Stimulated activated CD4-positive, alpha-beta T cell treated with anti-CD3 and anti-CD28 coated beads, Interleukin-1b, Interleukin-23, amount 100 ng/mL, for 4 hours (primary cell): ENCODE measurements around the gene PPP1R12C.
"Not testable (repeated sequence)": the region's sequence is repeated elsewhere in the genome, so short reads cannot be mapped to it uniquely, and the experiment has no call there.

ENCODE experiments used
- DNase-seq, 2 donors: peaks; one replicate each; pipeline ENCODE4 v3.0.0-alpha.2; 2020; ENCODE audit warnings: low read depth in 2 of 2

PPP1R12C gene

DNA sequence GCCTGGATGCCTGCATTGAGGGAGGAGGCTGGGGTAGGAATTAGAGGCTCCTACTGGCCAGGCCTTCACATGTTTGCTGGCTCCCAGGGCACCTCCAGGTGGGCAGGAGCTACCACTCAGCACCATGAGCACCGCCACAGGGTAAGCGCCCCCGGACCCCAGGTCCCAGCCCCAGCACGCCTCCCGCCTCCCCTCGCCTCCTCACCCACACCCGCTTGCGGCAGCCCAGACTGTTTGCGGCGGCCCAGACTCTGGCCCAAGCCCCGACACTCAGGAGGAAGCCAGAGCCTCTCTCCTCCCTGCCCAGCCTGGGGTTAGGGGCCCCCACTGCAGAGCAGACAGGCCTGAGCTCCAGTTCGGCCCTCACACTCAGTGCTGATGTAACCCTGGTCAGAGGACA lies 41.1 kb downstream of the PPP1R12C start:
- DNase-seq, result no peak

DNA sequence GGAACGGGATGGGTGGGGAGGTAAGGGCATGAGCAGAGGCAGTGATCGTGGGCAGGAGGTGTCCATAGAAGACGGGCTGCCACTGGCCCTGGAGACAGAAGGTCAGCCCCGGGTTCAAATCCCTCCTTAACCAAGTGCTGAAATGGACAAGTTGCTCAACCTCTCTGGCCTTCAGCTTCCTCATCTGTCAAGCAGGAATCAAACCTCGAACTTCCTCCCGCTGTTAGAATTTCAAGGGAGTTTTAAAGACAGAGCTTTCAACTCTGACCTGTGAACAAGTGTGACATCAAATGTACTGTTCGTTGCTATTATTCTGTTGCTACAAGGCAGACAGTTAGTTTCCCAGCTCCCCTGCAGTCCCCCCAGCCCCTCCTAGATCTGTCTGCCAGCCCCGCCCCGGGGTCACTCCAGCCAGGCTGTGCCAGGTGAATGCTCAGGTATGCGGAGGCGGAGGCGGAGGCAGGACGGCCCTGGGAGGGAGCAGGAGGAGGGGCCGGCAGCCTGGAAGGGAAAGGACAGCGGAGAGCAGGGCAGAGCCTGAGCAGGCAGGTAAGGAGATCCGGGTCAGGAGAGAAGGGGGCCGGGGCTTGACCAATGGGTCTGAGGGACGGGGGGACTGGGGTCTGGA lies 42.0 kb downstream of the PPP1R12C start, which contains the start of gene EPS8L1:
Gene EPS8L1 (plus strand): TSS at position 499 of the 628 bp plus-strand sequence. CDS start 576 bp downstream, outside the sequence.
- DNase-seq, result no peak

DNA sequence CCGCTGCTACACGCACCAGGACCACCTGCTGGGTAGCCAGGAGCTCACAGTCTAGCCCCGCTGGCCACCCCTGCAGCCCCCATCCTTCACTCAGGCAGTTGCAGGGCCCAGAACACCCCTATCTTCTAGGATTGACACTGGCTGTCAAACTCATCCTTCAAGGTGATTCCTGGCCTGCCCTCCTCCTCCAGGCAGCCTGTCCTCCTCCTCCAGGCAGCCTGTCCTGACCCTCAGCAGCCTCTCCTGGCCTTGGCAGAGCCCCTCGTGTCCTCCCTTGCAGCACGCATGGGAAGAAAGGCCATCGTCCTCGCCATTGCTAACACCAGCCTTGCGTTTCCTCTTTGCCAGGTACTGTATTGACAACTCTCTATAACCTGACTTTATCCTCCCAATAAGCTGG lies 45.5 kb downstream of the PPP1R12C start:
- no peak for DNase-seq

DNA sequence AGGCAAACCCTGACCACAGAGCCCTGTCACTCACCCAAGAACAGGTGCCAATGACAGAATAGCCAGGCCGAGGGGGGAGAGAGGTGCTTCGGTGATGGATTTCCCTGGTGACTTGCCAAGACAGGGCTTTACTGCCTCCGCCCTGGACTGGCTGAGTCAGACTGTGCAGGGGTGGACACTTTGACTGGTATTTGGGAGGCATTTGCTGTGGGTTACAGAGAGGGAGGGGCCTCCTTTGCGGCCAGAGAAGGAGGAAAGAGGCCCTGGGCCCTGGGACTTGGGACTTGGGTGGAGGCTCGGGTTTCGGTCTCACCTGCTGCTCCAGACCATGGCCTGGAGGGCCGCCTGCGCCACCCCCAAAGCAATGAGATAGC lies 46.3 kb downstream of the PPP1R12C start:
- DNase-seq, result no peak

DNA sequence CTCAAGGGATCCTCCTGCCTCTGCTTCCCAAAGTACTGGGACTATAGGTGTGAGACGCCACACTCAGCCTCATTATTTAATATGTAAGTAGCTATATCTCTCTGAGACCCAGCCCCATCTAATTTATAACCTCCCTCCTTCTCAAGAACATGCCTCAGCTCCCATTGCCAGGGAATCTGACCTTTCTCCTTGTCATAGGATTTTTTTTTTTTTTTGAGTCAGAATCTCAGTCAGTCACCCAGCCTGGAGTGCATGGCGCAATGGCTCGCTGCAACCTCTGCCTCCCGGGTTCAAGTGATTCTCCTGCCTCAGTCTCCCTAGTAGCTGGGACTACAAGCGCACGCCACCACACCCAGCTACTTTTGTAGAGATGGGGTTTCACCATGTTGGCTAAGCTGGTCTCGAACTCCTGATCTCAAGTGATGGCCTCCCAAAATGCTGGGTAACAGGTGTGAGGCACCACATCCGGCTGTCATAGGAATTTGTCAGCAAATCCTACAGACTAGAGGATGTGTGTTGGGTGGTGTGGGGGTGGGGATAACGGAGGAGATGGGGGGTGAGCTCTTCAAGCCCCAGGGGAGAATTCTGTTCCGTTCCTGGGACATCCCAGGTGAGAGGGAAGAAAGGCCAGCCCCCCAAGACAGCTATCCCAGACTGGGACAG lies 46.8 kb downstream of the PPP1R12C start:
- no peak for DNase-seq

DNA sequence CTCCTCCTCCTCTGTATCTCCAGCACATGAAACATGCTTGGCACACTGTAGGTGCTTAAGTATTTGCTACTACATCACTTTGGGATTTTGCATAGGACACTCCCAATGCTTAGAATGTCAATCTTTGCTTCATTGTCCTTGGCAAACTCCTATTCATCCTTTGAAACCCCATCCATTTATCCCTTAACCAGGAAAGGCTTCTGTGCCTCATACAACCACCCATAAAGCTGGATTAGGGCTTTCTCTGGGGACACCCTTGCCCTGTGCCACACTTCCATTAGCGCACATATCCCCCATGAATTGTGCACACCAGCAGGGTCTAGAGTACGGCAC lies 47.6 kb downstream of the PPP1R12C start:
- DNase-seq, result no peak

DNA sequence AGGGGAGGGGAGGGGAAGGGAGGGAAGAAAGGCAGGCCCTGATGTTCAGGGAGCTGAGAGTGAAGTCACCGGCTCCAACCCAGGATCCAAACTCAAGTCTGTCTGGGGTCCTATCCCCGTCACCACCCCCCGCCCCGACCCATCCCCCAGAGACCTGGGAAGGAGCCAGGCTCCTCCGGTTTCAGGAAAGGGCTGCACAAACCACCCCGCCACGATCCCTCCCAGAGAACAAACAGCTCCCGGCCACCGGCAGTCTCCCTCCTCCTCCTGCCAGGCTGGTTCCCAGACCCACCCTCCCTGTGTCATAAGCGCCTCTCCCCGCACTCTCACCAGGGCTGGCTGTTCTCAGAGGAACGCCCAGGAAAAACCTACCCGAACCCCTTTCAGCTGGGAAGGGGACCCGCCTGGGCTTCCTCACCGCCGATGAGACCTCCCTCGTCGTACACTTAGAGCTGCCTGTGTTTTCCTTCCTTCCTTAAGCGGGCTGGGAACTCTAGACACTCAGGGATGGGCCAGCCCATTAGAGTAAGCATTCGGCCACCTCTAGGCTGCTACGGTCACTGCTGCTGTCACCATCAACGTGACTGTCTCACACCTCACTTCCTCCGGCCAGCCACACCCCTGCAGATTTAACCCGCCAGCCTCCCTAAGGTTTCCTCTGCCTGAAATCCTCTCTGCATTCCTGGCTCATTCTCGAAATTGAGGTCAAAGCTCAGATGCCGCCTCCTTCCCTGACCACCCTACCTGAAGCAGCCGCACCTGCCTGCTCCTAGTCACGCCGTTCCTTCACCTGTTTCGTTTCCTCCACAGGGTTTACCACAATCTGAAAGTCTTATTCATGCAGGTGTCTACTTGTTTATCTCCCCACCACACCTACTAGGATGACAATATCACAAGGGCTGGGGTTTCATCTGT lies 48.2 kb downstream of the PPP1R12C start:
- DNase-seq, result no peak

DNA sequence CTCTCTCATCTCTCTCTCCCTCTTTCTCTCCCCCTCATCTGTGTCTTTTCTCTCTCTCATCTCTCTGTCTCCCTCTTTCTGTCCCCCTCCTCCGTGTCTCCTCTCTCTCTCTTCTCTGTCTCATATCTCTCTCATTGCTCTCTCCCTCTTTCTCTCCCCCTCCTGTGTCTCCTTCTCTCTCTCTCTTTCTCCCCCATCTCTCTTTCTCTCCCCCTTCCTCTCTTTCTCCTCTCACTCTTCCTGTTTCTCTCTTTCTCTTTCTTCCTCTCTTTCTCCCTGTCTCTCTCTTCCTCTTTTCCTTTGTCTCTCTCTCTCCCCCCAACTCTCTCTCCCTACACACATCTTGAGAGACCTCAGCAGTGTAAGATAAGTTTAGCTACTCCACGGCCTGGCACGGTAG lies 49.6 kb downstream of the PPP1R12C start:
- no peak for DNase-seq

DNA sequence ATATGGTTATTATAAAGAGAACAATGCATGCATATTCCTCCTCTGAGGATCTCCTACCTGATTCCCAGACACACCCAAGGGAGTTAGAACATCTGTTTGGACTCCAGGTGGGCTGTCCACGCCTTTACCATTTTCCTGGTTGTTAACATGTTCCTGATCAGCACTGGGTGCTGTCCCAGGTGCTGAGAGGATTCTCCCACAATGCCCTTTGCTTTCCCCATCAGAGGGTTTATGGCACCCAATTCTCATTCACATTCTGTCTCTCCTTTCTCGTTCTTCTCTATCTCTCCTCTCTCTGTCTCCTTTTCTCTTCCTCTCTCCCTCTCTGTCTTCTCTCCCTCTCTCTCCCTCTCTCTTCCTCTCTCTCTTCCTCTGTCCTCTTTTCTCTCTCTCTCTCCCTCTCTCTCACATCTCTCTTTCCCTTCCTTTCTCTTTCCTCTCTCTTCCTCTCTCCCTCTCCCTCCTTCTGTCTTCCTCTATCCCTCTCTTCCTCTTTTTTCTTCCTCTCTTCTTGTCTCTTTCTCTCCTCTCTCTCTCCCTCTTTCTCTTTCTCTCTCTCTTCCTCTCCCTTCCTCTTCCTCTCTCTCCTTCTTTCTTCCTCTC lies 51.2 kb downstream of the PPP1R12C start:
- no peak for DNase-seq

DNA sequence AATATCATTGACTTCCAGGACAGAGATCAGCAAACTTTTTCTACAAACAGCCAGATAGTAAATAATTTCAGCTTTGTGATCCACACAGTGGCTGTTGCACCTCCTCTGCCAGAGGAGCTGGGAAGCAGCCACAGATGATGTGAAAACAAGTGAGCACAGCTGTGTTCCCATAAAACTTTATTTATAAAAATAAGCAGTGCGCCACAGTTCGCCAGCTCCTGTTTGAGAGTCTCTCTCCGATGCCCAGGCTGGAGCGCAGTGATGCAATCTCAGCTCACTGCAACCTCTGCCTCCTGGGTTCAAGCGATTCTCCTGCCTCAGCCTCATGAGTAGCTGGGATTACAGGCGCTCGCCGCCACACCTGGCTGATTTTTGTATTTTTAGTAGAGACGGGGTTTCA lies 51.9 kb downstream of the PPP1R12C start:
- DNase-seq, result not testable (repeated sequence)

DNA sequence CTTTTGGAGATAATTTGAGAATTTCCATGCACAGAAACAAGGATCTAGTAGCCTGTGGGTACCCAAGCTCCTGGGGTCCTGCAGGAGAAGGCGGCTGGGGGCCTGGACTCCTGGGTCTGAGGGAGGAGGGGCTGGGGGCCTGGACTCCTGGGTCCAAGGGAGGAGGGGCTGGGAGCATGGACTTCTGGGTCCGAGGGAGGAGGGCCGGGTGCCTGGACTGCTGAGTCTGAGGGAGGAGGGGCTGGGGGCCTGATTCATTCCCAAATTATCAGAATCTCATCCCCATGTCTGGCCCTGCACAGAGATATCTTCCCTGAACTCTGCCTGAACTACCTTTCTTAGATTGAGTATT lies 54.0 kb downstream of the PPP1R12C start:
- no peak for DNase-seq

DNA sequence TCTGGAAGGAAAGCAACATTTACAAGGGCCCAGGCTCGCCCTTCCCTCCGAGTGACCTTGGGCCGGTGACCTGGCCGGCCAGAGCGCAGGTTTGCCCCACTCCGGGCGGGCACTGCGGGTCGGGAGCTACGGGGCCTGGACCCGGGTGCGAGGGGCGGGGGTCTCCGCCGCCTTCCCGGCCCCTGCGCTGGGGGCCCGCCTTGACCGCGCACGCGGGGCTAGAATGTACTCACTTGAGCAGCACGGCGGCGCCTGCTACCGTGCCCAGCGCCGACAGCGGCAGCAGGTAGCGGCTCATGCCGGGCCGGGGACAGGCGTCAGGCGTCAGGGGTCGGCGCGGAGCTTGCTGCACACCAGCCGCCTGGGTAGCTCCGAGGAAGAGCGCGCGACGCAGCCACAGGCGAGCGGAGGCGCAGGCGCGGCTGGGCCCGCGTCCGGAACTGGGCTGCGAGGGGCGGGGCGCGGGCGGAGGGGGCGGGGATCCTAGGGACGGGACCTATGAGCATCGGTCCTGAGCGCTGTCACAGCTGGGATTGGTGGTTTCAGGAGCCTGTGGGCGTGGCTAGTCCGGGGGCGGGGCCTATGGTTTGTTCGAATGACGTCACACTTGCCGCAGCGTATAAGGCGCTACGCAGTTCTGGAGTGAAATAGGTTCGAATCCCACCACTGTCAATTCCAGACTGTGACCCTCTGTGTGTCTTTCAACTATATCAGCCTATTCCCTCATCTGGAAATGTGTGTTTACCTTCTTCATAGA lies 54.5 kb downstream of the PPP1R12C start, which contains the start of gene RDH13:
Gene RDH13 (minus strand): TSS at position 414 of the 757 bp plus-strand sequence. CDS start 116 bp downstream, at position 298.
- peak; percentile 99 to 100 for DNase-seq

DNA sequence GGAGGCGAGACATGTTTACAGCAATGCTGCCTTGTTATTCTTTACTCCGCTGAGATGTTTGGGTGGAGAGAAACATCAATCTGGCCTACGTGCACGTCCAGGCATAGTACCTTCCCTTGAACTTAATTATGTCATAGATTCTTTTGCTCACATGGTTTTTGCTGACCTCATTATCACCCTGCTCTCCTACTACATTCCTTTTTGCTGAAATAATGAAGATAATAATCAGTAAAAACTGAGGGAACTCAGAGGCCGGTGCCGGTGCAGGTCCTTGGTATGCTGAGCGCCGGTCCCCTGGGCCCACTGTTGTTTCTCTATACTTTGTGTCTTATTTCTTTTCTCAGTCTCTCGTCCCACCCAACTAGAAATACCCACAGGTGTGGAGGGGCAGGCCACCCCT lies 57.1 kb downstream of the PPP1R12C start:
- DNase-seq, result not testable (repeated sequence)

DNA sequence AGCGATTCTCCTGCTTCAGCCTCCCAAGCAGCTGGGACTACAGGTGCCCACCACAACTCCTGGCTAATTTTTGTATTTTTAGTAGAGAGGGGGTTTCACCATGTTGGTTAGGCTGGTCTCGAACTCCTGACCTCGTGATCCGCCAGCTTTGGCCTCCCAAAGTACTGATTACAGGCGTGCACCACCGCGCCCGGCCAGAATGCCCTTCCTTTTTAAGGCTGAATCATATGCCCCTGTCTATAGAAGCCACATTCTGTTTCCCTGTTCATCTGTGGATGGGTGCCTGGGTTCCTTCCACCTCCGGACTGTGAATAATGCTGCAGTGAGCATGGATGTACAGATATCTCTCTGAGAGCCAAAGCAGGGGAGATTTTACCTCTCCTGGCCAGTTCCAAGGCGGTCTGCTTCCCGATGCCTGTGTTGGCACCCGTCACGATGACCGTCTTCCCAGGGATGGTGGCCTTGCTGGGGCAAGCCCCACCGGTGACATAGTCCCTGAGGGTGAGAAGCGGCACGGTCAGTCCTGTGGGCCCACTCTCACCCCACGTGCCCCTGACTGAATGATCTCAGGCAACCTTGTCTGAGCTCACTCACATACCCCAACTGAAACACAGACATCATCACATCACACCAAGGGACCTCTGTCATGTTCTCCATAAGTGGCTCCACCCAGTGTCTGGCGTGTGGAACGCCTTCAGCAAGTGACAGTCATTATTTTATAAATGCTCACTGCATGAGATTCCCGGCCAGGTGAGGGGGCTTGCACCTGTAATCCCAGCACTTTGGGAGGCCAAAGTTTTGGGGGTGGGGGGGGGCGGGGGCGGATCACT lies 58.4 kb downstream of the PPP1R12C start:
- no peak for DNase-seq

DNA sequence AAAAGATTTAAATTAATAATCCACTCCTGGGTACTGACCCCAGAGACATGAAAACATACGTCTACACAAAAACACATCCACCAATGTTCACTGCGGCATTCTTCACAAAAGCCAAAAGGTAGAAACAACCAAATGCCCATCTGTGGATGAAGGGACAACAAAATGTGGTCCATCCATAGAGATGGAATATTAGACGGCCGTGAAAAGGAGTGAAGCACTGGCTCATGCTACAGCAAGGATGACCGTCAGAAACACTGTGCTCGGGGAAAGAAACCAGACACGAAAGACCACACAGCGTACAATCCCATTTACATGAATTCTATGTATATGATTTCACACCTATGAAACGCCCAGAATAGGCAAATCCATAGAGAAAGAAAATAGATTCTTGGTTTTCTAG lies 60.6 kb downstream of the PPP1R12C start:
- no peak for DNase-seq

DNA sequence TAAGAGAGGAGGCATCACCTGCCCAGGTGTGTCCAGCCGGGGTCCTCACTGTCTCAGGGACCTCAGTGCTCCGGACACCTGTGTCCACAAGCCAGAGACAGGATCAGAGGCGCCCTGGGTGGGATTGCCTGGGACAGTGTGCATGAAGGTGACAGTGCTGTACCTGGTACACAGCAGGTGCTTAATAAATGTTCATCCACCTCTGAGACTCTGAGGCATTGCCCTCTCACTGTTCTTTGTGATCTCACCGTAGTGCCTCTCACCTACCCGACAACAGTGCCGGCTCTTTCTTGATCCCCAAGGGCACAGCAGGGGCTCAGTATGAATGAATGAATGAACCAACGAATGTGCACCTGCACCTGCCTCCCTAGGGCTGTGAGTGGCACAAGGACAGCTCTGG lies 63.7 kb downstream of the PPP1R12C start:
- no peak for DNase-seq

DNA sequence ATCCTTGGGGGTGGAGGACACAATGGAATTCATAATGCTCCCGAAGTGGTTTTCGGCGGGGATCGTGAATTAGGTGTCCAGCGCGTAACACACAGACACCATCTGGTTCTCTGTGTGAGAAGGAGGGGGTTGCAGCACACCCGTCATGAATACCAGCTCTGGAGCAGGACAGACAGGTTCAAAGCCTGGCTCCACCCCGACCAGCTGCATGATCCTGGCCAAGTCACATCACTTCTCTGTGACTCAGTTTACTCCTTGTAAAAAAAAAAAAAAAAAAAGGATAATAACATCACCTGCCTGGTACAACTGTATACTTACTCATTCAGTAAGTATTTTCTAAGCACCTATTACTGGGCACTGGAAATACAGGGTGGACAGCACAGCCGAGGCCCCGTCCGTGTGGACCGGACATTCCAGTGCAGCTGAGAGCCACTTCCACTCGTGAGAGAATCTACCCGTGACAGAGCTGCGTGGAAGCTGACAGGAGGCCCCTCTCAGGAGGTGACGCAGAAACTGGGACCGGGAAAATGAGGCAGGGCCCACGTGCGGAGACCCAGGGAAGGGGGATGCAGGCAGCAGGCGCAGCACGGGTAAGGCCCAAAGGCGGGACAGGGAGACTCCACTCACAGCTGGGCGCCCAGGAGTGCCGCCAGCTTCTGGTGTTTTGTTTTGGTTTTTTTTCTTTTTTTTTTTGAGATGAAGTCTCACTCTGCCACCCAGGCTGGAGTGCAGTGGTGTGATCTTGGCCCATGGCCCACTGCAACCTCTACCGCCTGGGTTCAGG lies 66.5 kb downstream of the PPP1R12C start:
- DNase-seq, result no peak

DNA sequence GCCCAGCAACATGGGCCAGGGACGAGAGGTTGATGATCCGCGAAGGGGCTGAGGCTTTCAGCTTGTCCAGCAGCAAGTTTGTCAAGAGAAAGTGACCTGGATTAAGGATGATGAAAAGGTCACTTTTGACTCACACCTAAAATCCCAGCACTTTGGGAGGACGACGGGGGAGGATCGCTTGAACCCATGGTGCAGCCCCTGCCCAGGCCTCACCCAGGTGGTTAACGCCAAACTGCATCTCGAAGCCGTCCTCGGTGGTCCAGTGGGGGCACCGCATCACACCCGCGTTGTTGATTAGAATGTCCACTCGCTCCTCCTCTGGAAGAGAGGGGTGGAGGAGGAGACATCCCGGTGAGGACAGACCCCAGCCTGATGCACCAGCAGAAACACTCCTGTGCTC lies 69.0 kb downstream of the PPP1R12C start:
- DNase-seq, result no peak

DNA sequence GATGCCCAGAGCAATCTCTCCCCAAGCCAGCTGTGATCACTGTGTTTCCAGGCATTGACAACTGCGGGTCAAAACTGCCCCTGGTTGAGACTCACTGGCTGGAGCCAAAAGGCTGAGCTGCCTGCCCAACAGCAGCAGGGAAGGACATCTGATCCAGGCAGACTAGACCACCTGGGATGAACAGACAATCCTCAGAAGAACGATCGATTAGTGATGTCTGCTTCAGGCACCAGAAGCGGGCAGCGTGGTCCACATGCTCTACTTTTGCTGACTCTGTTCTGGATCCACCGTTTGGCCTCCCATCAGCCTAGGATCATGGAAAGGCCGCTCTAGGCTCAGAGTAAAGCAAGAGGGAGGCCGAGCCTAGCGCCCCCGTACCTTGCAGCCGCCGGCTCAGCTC lies 69.5 kb downstream of the PPP1R12C start:
- DNase-seq, result no peak
